Trophoblast cell (in vitro differentiated cells and primary cell): ENCODE measurements around the gene MIEN1.
A peak's percentile ranks its signal among the peaks of the same experiment; 100 is the strongest.
"Not testable (repeated sequence)": the region's sequence is repeated elsewhere in the genome, so short reads cannot be mapped to it uniquely, and the experiment has no call there.

Experiments
- DNase-seq, 2 donors: peaks; one replicate each; pipeline ENCODE4 v3.0.0-alpha.2; 2016
- H2AFZ ChIP-seq: 2 replicates; pipeline ENCODE4 v1.6.1; 2013; ENCODE audit warnings: low read length, moderate library complexity, mild to moderate bottlenecking; ENCODE audit not compliant: insufficient read depth, poor library complexity
- H2AK5ac ChIP-seq: 2 replicates; pipeline ENCODE4 v1.6.1; 2013; ENCODE audit warnings: mild to moderate bottlenecking, low read length
- H2BK120ac ChIP-seq: 2 replicates; pipeline ENCODE4 v1.6.1; 2013; ENCODE audit warnings: low read length, mild to moderate bottlenecking, moderate library complexity; ENCODE audit not compliant: insufficient read depth, poor library complexity
- H2BK12ac ChIP-seq: 2 replicates; pipeline ENCODE4 v1.6.1; 2013; ENCODE audit warnings: mild to moderate bottlenecking, low read length, moderate library complexity
- H2BK5ac ChIP-seq: 2 replicates; pipeline ENCODE4 v1.6.1; 2013; ENCODE audit warnings: low read length, low read depth, moderate library complexity, mild to moderate bottlenecking; ENCODE audit not compliant: poor library complexity
- H3K14ac ChIP-seq: 2 replicates; pipeline ENCODE4 v1.6.1; 2013; ENCODE audit warnings: mild to moderate bottlenecking, low read length
- H3K18ac ChIP-seq: 2 replicates; pipeline ENCODE4 v1.6.1; 2013; ENCODE audit warnings: mild to moderate bottlenecking, low read length
- H3K23ac ChIP-seq: 2 replicates; pipeline ENCODE4 v1.6.1; 2013; ENCODE audit warnings: low read length
- H3K27ac ChIP-seq: 2 replicates; pipeline ENCODE4 v1.5.1; 2013; ENCODE audit warnings: low read depth, mild to moderate bottlenecking, inconsistent platforms, low read length, moderate library complexity
- H3K27me3 ChIP-seq: 2 replicates; pipeline ENCODE4 v1.6.1; 2013; ENCODE audit warnings: inconsistent platforms, mild to moderate bottlenecking, low read length, moderate library complexity; ENCODE audit not compliant: insufficient read depth
- H3K36me3 ChIP-seq, 2 experiments: 1 replicate in 1 of 2; 2 replicates in 1 of 2; pipeline ENCODE4 v1.6.1; 2013; ENCODE audit warnings: low read length in 2 of 2, mild to moderate bottlenecking in 2 of 2, moderate library complexity in 1 of 2; ENCODE audit not compliant: insufficient read depth in 2 of 2, control insufficient read depth in 1 of 2
- H3K4ac ChIP-seq: 2 replicates; pipeline ENCODE4 v1.6.1; 2013; ENCODE audit warnings: low read depth, mild to moderate bottlenecking, low read length, moderate library complexity
- H3K4me1 ChIP-seq, 2 experiments: 1 replicate in 1 of 2; 2 replicates in 1 of 2; pipeline ENCODE4 v1.6.1; 2013; ENCODE audit warnings: low read length in 2 of 2, mild to moderate bottlenecking in 2 of 2, moderate library complexity in 1 of 2; ENCODE audit not compliant: insufficient read depth in 2 of 2, control insufficient read depth in 1 of 2
- H3K4me2 ChIP-seq: 2 replicates; pipeline ENCODE4 v1.6.1; 2013; ENCODE audit warnings: inconsistent platforms, mild to moderate bottlenecking, low read length, moderate library complexity
- H3K4me3 ChIP-seq: 2 replicates; pipeline ENCODE4 v1.5.1; 2013; ENCODE audit warnings: mild to moderate bottlenecking, low read depth, low read length, inconsistent platforms
- H3K79me1 ChIP-seq: one replicate; pipeline ENCODE4 v1.6.1; 2013; ENCODE audit warnings: low read length
- H3K79me2 ChIP-seq: 2 replicates; pipeline ENCODE4 v1.6.1; 2013; ENCODE audit warnings: low read length, mild to moderate bottlenecking; ENCODE audit not compliant: control insufficient read depth, insufficient read depth, poor library complexity
- H3K9ac ChIP-seq: 2 replicates; pipeline ENCODE4 v1.6.1; 2013; ENCODE audit warnings: mild to moderate bottlenecking, low read length
- H3K9me3 ChIP-seq: 2 replicates; pipeline ENCODE4 v1.6.1; 2013; ENCODE audit warnings: low read depth, mild to moderate bottlenecking, control low read depth, inconsistent platforms, low read length; ENCODE audit not compliant: insufficient read depth
- H4K12ac ChIP-seq: 2 replicates; pipeline ENCODE4 v1.6.1; 2013; ENCODE audit warnings: low read depth, mild to moderate bottlenecking, low read length, moderate library complexity
- H4K8ac ChIP-seq: 2 replicates; pipeline ENCODE4 v1.6.1; 2013; ENCODE audit warnings: low read depth, mild to moderate bottlenecking, low read length, moderate library complexity
- H4K91ac ChIP-seq: one replicate; pipeline ENCODE4 v1.6.1; 2013; ENCODE audit warnings: low read depth, mild to moderate bottlenecking, low read length, moderate library complexity
- WGBS: extraction: QIAGEN DNeasy Blood & Tissue Kit; methylation state at CpG from one replicate; pipeline ENCODE4 v1.1.7; 2013; ENCODE audit warnings: missing lambda C conversion rate; ENCODE audit not compliant: insufficient read length, insufficient coverage; ENCODE audit errors: extremely low coverage; 5-methylcytosine and 5-hydroxymethylcytosine counted together

MIEN1 gene

DNA sequence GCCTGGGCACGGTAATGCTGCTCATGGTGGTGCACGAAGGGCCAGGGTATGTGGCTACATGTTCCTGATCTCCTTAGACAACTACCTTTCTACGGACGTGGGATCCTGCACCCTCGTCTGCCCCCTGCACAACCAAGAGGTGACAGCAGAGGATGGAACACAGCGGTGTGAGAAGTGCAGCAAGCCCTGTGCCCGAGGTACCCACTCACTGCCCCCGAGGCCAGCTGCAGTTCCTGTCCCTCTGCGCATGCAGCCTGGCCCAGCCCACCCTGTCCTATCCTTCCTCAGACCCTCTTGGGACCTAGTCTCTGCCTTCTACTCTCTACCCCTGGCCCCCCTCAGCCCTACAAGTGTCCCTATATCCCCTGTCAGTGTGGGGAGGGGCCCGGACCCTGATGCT is 18.5 kb downstream of the MIEN1 start:
- no peaks in the 10 kb centered on the region for H3K79me2 ChIP-seq
- H4K91ac ChIP-seq = no peak overlapping the region
- H3K18ac ChIP-seq = no peak overlapping the region
- no peaks in the 10 kb centered on the region for H3K4me1 ChIP-seq
- H3K14ac ChIP-seq = no peak overlapping the region
- no CpG with 5 or more reads among the region's 10 CpGs for WGBS
- no peaks in the 10 kb centered on the region for H3K79me1 ChIP-seq
- no peak overlapping the region for H2BK5ac ChIP-seq
- H3K27ac ChIP-seq = no peak overlapping the region
- H2BK12ac ChIP-seq = no peak overlapping the region
- H3K4ac ChIP-seq = no peak overlapping the region
- no peak overlapping the region for H2AK5ac ChIP-seq
- no peak overlapping the region for H2BK120ac ChIP-seq
- H3K4me3 ChIP-seq = no peak overlapping the region
- no peak overlapping the region for H2AFZ ChIP-seq
- no peak overlapping the region for H3K23ac ChIP-seq
- DNase-seq = no peak
- H4K8ac ChIP-seq = no peak overlapping the region
- H3K9ac ChIP-seq = no peak overlapping the region
- H3K27me3 ChIP-seq = no peaks in the 10 kb centered on the region
- H3K36me3 ChIP-seq = peaks cover 68 to 69% of the 10 kb centered on the region in 2 experiments
- H3K9me3 ChIP-seq = peaks cover 2% of the 10 kb centered on the region
- H3K4me2 ChIP-seq = no peak overlapping the region
- no peak overlapping the region for H4K12ac ChIP-seq

DNA sequence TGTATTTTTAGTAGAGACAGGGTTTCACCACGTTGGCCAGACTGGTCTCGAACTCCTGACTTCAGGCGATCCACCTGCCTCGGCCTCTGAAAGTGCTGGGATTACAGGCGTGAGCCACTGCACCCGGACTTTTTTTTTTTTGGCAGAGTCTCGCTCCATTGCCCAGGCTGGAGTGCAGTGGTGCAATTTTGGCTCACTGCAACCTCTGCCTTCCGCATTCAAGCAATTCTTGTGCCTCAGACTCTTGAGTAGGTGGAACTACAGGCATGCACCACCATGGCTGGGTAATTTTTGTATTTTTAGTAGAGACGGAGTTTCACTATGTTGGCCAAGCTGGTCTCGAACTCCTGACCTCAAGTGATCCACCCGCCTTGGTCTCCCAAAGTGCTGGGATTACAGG is 19.3 kb downstream of the MIEN1 start:
- H4K91ac ChIP-seq, H3K27me3 ChIP-seq, H3K14ac ChIP-seq, H2BK12ac ChIP-seq, H3K27ac ChIP-seq, H3K4ac ChIP-seq, H3K9me3 ChIP-seq, H3K79me2 ChIP-seq, H3K4me1 ChIP-seq, H2BK5ac ChIP-seq, H3K4me3 ChIP-seq, H2BK120ac ChIP-seq, H3K4me2 ChIP-seq, H4K12ac ChIP-seq, H4K8ac ChIP-seq, H3K23ac ChIP-seq, H2AK5ac ChIP-seq, H3K9ac ChIP-seq, H3K79me1 ChIP-seq, H3K18ac ChIP-seq, H2AFZ ChIP-seq: not testable (repeated sequence)
- WGBS = no CpG with 5 or more reads among the region's 11 CpGs
- H3K36me3 ChIP-seq = peaks cover 61 to 62% of the 10 kb centered on the region in 2 experiments
- DNase-seq = peak in 1 of 2 donors; percentile 65

DNA sequence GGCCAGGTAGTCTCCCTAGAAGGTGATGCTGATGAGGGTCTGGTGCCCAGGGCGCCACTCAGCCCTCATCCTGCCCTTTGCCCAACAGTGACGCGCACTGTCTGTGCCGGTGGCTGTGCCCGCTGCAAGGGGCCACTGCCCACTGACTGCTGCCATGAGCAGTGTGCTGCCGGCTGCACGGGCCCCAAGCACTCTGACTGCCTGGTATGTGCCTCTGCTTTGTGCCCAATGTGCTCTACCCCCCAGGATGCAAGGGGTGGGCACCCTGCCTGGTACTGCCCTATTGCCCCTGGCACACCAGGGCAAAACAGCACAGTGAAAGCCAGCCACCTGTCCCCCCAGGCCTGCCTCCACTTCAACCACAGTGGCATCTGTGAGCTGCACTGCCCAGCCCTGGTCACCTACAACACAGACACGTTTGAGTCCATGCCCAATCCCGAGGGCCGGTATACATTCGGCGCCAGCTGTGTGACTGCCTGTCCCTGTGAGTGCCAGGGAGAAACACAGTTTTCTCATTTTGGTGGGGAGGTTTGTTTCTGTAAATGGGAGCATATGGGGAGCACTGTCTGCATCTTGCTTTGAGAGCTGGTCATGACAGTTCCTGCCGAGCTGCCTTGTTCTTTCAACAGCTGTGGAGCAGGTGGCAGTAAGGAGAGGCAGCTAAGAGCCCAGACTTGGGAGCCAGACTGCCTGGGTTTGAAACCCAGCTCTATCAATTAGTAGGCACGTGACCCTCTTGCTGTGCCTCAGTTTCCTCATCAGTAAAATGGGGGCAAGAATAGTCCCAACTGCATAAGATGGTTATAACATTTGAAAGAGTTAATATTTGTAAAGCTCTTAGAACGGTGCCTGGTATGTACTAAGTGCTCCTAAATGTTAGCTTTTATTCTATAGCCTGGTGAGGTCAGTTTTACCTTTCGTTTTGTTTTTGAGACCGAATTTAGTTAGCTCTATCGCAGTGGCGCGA is 20.1 kb downstream of the MIEN1 start:
- Histone ChIP-seq H3K18ac (no peak overlapping the region), H2BK5ac (no peak overlapping the region), H3K9me3 (peaks cover 5% of the 10 kb centered on the region), H3K9ac (no peak overlapping the region), H3K4me2 (no peak overlapping the region), H3K79me2 (no peaks in the 10 kb centered on the region), H2AFZ (no peak overlapping the region), H3K27me3 (no peaks in the 10 kb centered on the region), H3K23ac (no peak overlapping the region), H3K4ac (no peak overlapping the region), H2BK12ac (no peak overlapping the region), H4K91ac (no peak overlapping the region), H4K8ac (no peak overlapping the region), H2AK5ac (no peak overlapping the region), H3K4me1 (peaks cover 1 to 5% of the 10 kb centered on the region in 2 experiments), H3K4me3 (no peak overlapping the region), H3K36me3 (peaks cover 53 to 54% of the 10 kb centered on the region in 2 experiments), H3K27ac (no peak overlapping the region), H3K79me1 (no peaks in the 10 kb centered on the region), H4K12ac (no peak overlapping the region), H2BK120ac (no peak overlapping the region), H3K14ac (no peak overlapping the region)
- no peak for DNase-seq
- WGBS = no CpG with 5 or more reads among the region's 20 CpGs

DNA sequence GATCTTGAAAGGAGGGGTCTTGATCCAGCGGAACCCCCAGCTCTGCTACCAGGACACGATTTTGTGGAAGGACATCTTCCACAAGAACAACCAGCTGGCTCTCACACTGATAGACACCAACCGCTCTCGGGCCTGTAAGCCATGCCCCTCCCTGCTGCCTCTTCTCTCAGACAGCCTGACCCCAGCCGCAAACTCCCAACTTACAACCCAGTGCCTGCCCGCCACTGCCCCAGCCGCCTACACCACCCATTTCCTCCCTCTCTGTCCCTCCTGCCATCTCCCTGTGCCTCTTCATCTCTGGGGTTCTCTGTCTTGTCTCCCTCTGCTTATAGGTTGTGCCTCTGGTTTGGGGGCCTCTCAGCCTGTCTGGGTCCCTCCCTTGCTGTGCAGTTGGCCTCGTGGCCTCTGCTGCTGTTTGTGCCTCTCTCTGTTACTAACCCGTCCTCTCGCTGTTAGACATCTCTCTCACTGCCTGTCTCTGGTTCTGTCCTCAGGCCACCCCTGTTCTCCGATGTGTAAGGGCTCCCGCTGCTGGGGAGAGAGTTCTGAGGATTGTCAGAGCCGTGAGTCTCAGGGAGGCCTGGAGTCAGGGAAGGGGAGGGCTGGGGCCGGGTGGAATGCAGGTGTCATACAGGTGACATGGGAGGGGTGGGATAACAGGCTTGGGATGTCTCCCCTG is 20.9 kb downstream of the MIEN1 start:
- WGBS = no CpG with 5 or more reads among the region's 14 CpGs
- H3K27ac ChIP-seq = no peak overlapping the region

More for the DNA sequence above, 20.9 kb downstream of the MIEN1 start:
- Histone ChIP-seq H3K4me2 (no peak overlapping the region), H4K8ac (no peak overlapping the region), H3K4me3 (no peak overlapping the region), H2AFZ (no peak overlapping the region), H3K4ac (no peak overlapping the region), H3K79me2 (no peaks in the 10 kb centered on the region), H2AK5ac (no peak overlapping the region), H3K9ac (no peak overlapping the region), H3K14ac (no peak overlapping the region), H4K91ac (no peak overlapping the region), H3K27me3 (no peaks in the 10 kb centered on the region), H3K23ac (no peak overlapping the region), H3K4me1 (peaks cover 3 to 12% of the 10 kb centered on the region in 2 experiments), H3K9me3 (peaks cover 5% of the 10 kb centered on the region), H3K36me3 (peaks cover 49 to 51% of the 10 kb centered on the region in 2 experiments), H2BK5ac (no peak overlapping the region), H2BK120ac (no peak overlapping the region), H3K79me1 (no peaks in the 10 kb centered on the region), H2BK12ac (no peak overlapping the region), H4K12ac (no peak overlapping the region), H3K18ac (no peak overlapping the region)
- DNase-seq = no peak
